ENCODE data around the gene CCND3.

CCND3 gene

DNA sequence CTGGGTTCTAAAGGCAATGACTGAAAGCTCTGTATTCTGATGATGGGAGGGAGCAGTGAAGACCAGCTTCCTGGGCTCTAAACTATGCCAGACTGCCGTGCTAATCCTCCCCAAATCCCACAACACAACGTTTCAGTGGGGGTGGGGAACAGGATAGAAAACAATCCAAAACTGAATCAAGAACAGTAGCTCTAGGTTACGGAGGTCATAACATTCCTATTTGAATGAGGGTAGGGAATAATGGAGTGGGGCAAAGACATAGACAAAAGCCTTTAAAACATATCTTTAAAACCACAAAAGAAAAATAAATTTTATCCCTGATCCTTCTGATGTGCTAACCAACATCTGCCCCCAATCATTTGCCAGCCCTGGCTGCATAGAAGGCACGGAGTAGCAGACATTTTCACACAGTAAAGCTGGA lies 54.3 kb downstream of the CCND3 start:
- Histone ChIP-seq H3K4me1 (ENCODE audit: control insufficient read depth in 1 of 2, insufficient read depth in 2 of 2, low read length in 2 of 2) (no peaks in the 10 kb centered on the region), H3K9me3 (ENCODE audit: control insufficient read depth in 1 of 2, low read length in 2 of 2) (no peaks in the 10 kb centered on the region), H3K4me3 (ENCODE audit: low read depth in 1 of 2, low read length in 2 of 2) (no peak overlapping the region), H3K27me3 (ENCODE audit: low read depth, low read length) (no peaks in the 10 kb centered on the region), H3K36me3 (ENCODE audit: control insufficient read depth in 1 of 2, insufficient read depth in 2 of 2, low read length in 2 of 2) (no peaks in the 10 kb centered on the region), H3K27ac (ENCODE audit: low read length) (no peak overlapping the region)

DNA sequence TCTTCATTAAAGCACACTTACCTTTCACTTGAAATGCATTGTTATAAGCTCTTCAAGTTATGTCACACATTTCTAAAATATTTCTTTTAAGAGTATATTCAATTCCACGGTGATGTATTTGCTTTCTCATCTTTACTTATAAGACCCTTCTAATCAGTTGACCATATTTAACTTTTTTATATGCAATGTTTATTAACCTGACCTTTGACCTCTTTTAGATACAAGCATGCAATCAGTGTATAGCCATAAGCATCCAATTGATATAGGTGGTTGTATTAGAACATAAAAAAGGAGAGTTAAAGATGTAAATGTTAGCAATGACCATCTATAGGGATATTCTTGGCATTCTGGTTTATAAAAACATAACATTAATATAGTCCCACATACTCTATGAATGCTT lies 55.7 kb downstream of the CCND3 start:
- H3K27ac ChIP-seq (ENCODE audit: low read length) = no peak overlapping the region
- H3K4me1 ChIP-seq (ENCODE audit: control insufficient read depth in 1 of 2, insufficient read depth in 2 of 2, low read length in 2 of 2) = no peaks in the 10 kb centered on the region
- H3K27me3 ChIP-seq (ENCODE audit: low read depth, low read length) = no peaks in the 10 kb centered on the region
- no peak overlapping the region for H3K4me3 ChIP-seq (ENCODE audit: low read depth in 1 of 2, low read length in 2 of 2)
- H3K36me3 ChIP-seq (ENCODE audit: control insufficient read depth in 1 of 2, insufficient read depth in 2 of 2, low read length in 2 of 2) = no peaks in the 10 kb centered on the region
- no peaks in the 10 kb centered on the region for H3K9me3 ChIP-seq (ENCODE audit: control insufficient read depth in 1 of 2, low read length in 2 of 2)

DNA sequence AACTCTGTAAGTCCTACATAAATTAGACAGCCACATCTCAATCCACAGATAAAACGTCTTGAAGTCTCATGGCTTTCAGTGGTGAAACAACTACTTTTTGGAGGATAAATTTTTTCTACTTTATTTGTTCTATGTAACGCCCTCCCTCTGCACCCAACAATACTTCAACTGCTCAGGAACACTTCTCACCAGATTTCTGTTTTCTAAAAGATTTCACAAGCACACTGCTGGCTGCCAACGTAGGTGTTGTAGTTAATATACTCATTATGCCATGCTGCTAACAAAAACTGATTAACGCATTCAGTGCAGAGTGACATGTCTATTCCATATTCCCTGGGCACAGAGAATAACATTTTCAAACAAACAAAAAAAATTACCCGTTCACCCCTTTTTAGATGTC lies 56.7 kb downstream of the CCND3 start:
- Histone ChIP-seq H3K27ac (ENCODE audit: low read length) (no peak overlapping the region), H3K4me3 (ENCODE audit: low read depth in 1 of 2, low read length in 2 of 2) (no peak overlapping the region), H3K9me3 (ENCODE audit: control insufficient read depth in 1 of 2, low read length in 2 of 2) (no peaks in the 10 kb centered on the region), H3K36me3 (ENCODE audit: control insufficient read depth in 1 of 2, insufficient read depth in 2 of 2, low read length in 2 of 2) (no peaks in the 10 kb centered on the region), H3K4me1 (ENCODE audit: control insufficient read depth in 1 of 2, insufficient read depth in 2 of 2, low read length in 2 of 2) (no peaks in the 10 kb centered on the region), H3K27me3 (ENCODE audit: low read depth, low read length) (no peaks in the 10 kb centered on the region)

Measured in muscle layer of duodenum (tissue), 2 donors.